SK-N-SH treated with all-trans-retinoic acid at 6 μM for 48 hours (cell line): ENCODE measurements around the gene GUK1.
A peak's percentile ranks its signal among the peaks of the same experiment; 100 is the strongest.

Experiments
- ATAC-seq: fragments of 200-7000 bp; cut with Tn5 transposase; 3 replicates; pipeline ENCODE4 v1.9.1; 2020; ENCODE audit warnings: mild to moderate bottlenecking, moderate library complexity
- ARNTL ChIP-seq: fragments of 450-650 bp; formaldehyde crosslinking; IDR thresholded peaks from 2 replicates; pipeline ENCODE4 v1.5.0; 2020; ENCODE audit warnings: low read depth, mild to moderate bottlenecking, moderate library complexity, borderline replicate concordance
- BACH2 ChIP-seq: fragments of 250-450 bp; sonication (Bioruptor Pico); IDR thresholded peaks from 2 replicates; pipeline ENCODE4 v1.9.0; 2021; ENCODE audit warnings: mild to moderate bottlenecking, borderline replicate concordance
- CREB5 ChIP-seq: fragments of 250-450 bp; sonication (Bioruptor Pico); IDR thresholded peaks from 2 replicates; pipeline ENCODE4 v1.5.1; 2020; ENCODE audit warnings: low read depth, mild to moderate bottlenecking, moderate library complexity
- CSDC2 ChIP-seq: fragments of 250-450 bp; sonication (Bioruptor Pico); IDR thresholded peaks from 2 replicates; pipeline ENCODE4 v1.5.0; 2020; ENCODE audit warnings: mild to moderate bottlenecking, moderate library complexity
- CSRNP3 ChIP-seq: fragments of 250-450 bp; sonication (Bioruptor Pico); IDR thresholded peaks from 2 replicates; pipeline ENCODE4 v1.5.1; 2021; ENCODE audit warnings: mild to moderate bottlenecking, moderate library complexity
- ESRRG ChIP-seq: fragments of 250-450 bp; sonication (Bioruptor Pico); IDR thresholded peaks from 2 replicates; pipeline ENCODE4 v1.6.1; 2021; ENCODE audit warnings: mild to moderate bottlenecking
- POU6F1 ChIP-seq: fragments of 250-450 bp; sonication (Bioruptor Pico); IDR thresholded peaks from 2 replicates; pipeline ENCODE4 v1.8.0; 2021; ENCODE audit warnings: low read depth, mild to moderate bottlenecking, moderate library complexity, borderline replicate concordance
- PPARA ChIP-seq: fragments of 250-450 bp; sonication (Bioruptor Pico); IDR thresholded peaks from 2 replicates; pipeline ENCODE4 v1.5.0; 2020; ENCODE audit warnings: mild to moderate bottlenecking, borderline replicate concordance
- RARB ChIP-seq: fragments of 250-450 bp; sonication (Bioruptor Pico); IDR thresholded peaks from 2 replicates; pipeline ENCODE4 v1.8.0; 2021; ENCODE audit warnings: mild to moderate bottlenecking, moderate library complexity
- SNAI2 ChIP-seq: fragments of 250-450 bp; sonication (Bioruptor Pico); IDR thresholded peaks from 2 replicates; pipeline ENCODE4 v1.5.0; 2020; ENCODE audit warnings: mild to moderate bottlenecking, moderate library complexity
- TCF4 ChIP-seq: fragments of 250-450 bp; sonication (Bioruptor Pico); IDR thresholded peaks from 2 replicates; pipeline ENCODE4 v1.8.0; 2021; ENCODE audit warnings: mild to moderate bottlenecking, moderate library complexity, borderline replicate concordance
- TOX ChIP-seq: fragments of 250-450 bp; sonication (Bioruptor Pico); IDR thresholded peaks from 2 replicates; pipeline ENCODE4 v1.8.0; 2021; ENCODE audit warnings: mild to moderate bottlenecking, moderate library complexity, borderline replicate concordance
- TSHZ2 ChIP-seq: fragments of 250-450 bp; sonication (Bioruptor Pico); IDR thresholded peaks from 2 replicates; pipeline ENCODE4 v1.5.0; 2020; ENCODE audit warnings: mild to moderate bottlenecking, moderate library complexity
- ZC3H10 ChIP-seq: fragments of 250-450 bp; sonication (Bioruptor Pico); IDR thresholded peaks from 2 replicates; pipeline ENCODE4 v1.5.1; 2021; ENCODE audit warnings: mild to moderate bottlenecking, moderate library complexity
- ZFP3 ChIP-seq: fragments of 250-450 bp; sonication (Bioruptor Pico); IDR thresholded peaks from 2 replicates; pipeline ENCODE4 v1.5.0; 2020; ENCODE audit warnings: mild to moderate bottlenecking, moderate library complexity
- ZNF565 ChIP-seq: fragments of 450-650 bp; formaldehyde crosslinking; conservative IDR thresholded peaks from 2 replicates; pipeline ENCODE4 v1.5.0; 2020; ENCODE audit warnings: low read depth, mild to moderate bottlenecking, moderate library complexity
- ZNF70 ChIP-seq: fragments of 450-650 bp; formaldehyde crosslinking; IDR thresholded peaks from 2 replicates; pipeline ENCODE4 v1.5.0; 2020; ENCODE audit warnings: mild to moderate bottlenecking, moderate library complexity
- TF ChIP-seq, protein P1 (sequence below): fragments of 250-450 bp; sonication (Bioruptor Pico); IDR thresholded peaks from 2 replicates; pipeline ENCODE4 v1.8.0; 2020; ENCODE audit warnings: mild to moderate bottlenecking, moderate library complexity, borderline replicate concordance

The GUK1 gene

DNA sequence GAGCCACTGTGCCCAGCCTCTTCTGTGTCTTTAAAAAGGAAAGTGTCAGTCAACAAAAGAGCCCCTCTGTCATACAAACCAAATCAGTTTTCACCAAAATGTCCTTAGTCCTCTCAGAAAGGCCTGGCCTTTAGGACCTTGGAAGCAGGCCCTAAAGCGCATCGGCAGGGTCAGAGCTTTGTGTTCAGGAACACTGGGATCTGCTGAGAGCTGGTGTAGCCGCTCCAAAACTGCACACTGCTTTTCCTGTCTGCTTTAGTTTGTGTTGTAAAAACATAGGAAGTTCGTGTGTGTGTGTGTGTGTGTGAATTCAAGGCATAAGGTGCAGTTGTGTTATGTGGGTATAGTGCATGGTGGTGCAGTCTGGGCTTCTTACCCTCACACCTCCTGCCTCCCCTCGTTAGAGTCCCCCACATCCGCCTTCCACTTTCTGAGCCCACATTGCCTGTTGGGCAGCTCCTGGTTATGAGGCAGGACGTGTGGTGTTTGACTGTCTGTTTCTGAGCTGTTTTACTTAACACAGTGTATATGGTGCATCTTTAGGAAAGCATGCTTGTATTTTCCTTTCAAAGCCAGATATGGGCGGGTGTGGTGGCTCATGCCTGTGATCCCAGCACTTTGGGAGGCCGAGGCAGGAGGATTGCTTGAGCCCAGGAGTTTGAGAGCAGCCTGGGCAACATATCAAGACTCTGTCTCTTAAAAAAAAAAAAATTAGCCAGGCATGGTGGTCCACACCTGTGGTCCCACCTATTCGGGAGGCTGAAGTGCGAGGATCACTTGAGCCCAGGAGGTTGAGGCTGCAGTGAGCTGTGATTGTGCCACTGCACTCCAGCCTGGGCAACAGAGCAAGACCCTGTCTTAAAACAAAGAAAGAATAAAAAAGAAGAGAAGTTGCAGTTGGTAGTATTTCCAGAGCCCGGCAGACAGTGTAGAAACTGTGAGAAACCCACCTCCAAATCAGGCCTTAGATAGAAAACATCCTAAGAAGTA, 37.9 kb downstream of the GUK1 start:
- ATAC-seq = no peak

DNA sequence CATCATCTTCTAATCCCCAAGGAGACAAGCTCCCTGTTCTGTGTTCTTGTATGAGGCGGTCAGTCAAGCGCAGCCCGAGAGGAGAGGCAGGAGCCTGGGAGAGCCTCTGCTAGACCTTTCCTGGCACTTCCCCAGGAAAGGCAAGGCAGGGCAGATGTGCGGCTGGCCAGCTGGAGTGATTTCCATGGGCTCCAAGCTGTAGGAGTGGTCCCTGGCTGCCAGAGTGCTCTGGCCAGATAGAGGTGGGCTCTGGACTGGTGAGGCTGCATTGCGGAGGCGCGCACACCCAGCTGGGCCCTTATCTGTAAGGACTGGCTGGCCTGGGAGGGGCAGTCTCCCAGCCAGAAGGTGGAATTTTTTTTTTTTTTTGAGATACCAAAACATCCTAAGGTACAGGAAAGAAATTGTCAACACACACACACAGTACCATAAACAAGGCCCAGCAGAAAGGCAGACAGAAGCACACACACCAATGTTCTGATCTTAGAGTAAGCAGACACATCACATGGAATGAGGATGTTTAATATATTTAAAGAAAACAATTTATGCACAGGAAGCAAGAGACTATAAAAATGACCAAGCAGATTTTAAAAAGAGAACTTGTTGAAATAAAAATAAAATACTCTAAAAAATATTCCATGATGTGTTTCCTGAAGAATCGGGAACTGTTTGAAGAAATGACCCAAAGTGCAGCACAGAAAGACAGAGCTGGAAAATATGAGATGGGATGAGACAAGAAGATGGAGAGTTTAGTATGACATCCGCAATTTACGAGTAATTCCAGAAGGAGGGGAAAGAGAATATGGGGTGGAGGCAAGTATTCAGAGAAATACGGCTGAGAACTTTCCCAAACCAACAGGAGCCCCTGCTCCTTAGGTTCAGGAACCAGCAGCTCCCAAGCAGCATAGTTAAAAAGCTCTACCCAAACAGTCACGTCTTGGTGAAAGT, 38.9 kb downstream of the GUK1 start:
- no peak for ATAC-seq
- TF ChIP-seq ZNF70 (CRISPR knock-in tag) = no peak
- TF ChIP-seq TOX (CRISPR knock-in tag) = no peak
- TF ChIP-seq ZFP3 (CRISPR knock-in tag) = no peak
- no peak for TF ChIP-seq PPARA (CRISPR knock-in tag)
- TF ChIP-seq ARNTL (CRISPR knock-in tag) = no peak
- TF ChIP-seq SNAI2 (CRISPR knock-in tag) = no peak
- TF ChIP-seq, protein P1, sequence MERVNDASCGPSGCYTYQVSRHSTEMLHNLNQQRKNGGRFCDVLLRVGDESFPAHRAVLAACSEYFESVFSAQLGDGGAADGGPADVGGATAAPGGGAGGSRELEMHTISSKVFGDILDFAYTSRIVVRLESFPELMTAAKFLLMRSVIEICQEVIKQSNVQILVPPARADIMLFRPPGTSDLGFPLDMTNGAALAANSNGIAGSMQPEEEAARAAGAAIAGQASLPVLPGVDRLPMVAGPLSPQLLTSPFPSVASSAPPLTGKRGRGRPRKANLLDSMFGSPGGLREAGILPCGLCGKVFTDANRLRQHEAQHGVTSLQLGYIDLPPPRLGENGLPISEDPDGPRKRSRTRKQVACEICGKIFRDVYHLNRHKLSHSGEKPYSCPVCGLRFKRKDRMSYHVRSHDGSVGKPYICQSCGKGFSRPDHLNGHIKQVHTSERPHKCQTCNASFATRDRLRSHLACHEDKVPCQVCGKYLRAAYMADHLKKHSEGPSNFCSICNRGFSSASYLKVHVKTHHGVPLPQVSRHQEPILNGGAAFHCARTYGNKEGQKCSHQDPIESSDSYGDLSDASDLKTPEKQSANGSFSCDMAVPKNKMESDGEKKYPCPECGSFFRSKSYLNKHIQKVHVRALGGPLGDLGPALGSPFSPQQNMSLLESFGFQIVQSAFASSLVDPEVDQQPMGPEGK (CRISPR knock-in tag) = no peak
- TF ChIP-seq POU6F1 (CRISPR knock-in tag) = no peak
- no peak for TF ChIP-seq ZC3H10
- no peak for TF ChIP-seq ZNF565
- TF ChIP-seq CSRNP3 (CRISPR knock-in tag) = no peak

More for the DNA sequence above, 37.9 kb downstream of the GUK1 start:
- TF ChIP-seq ESRRG (no peak), TOX (CRISPR knock-in tag) (no peak), POU6F1 (CRISPR knock-in tag) (no peak)

DNA sequence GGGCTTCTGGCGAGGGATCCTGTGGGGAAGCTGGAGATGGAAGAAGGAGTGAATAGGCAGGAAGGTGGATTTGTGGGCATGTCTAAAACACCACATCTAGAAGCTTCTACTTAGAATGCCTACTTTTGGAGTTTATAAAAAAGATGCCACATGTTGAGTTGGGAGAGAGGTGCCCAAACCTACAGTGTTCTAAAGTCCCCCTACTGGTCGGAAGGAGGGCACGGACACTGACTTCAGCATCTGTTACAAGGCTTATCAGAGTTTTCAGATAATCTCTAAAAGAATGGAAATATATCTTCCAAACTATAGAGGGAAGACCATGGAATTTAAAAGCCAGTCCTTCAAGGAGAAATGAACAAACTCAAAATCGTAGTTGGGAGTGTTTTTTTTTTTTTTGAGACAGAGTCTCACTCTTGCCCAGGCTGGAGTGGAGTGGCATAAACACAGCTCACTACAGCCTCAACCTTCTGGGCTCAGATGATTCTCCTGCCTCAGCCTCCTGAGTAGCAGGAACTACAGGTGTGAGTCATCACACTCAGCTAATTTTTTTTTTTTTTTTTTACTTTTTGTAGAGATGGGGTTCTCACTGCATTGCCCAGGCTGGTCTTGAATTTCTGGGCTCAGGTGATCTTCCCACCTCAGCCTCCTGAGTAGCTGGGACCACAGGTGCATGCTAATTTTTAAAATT, 40.3 kb downstream of the GUK1 start:
- peak; percentile 61 for ATAC-seq
- TF ChIP-seq CREB5 (CRISPR knock-in tag) (no peak), CSDC2 (CRISPR knock-in tag) (no peak), CSRNP3 (CRISPR knock-in tag) (no peak), SNAI2 (CRISPR knock-in tag) (no peak), ARNTL (CRISPR knock-in tag) (no peak), TCF4 (CRISPR knock-in tag) (no peak), POU6F1 (CRISPR knock-in tag) (no peak), RARB (CRISPR knock-in tag) (no peak), TOX (CRISPR knock-in tag) (no peak), ZC3H10 (no peak), TSHZ2 (no peak), BACH2 (no peak)
